OCI-LY1 (cell line): ENCODE results near the gene SHROOM3.

Experiments
- EZH2 ChIP-seq: fragments of 200-600 bp; sonication (generic), shearing (Covaris generic); IDR thresholded peaks from 2 replicates; pipeline ENCODE4 v1.8.0; 2017; ENCODE audit warnings: borderline replicate concordance, mixed run types, mild to moderate bottlenecking, antibody characterized with exemption, low read length, moderate library complexity, mixed read lengths
- TF ChIP-seq, protein P1 (sequence below): fragments of 200-600 bp; sonication (generic), shearing (Covaris generic); IDR thresholded peaks from 2 replicates; pipeline ENCODE4 v1.5.1; 2017; ENCODE audit warnings: mild to moderate bottlenecking, antibody characterized with exemption, low read length, moderate library complexity, mixed read lengths

DNA sequence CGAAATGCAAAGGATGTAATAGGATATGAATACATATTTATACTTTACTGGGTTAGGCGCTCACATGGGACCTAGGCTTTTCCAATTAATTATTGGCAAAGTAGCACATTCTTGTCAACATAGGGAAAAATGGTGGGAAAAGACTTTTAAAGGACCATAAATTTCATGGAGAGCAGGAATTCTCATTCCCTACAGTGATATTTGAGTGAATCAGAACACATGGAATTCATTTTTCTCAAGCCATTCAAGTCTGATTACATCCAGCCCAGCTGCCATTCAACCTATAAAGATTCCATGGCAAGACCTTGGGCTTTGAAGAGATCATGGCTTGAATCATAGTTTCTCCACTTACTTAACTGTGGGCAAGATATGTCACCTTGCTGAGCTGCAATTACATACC lies 312.5 kb downstream of the SHROOM3 start:
- TF ChIP-seq, protein P1, sequence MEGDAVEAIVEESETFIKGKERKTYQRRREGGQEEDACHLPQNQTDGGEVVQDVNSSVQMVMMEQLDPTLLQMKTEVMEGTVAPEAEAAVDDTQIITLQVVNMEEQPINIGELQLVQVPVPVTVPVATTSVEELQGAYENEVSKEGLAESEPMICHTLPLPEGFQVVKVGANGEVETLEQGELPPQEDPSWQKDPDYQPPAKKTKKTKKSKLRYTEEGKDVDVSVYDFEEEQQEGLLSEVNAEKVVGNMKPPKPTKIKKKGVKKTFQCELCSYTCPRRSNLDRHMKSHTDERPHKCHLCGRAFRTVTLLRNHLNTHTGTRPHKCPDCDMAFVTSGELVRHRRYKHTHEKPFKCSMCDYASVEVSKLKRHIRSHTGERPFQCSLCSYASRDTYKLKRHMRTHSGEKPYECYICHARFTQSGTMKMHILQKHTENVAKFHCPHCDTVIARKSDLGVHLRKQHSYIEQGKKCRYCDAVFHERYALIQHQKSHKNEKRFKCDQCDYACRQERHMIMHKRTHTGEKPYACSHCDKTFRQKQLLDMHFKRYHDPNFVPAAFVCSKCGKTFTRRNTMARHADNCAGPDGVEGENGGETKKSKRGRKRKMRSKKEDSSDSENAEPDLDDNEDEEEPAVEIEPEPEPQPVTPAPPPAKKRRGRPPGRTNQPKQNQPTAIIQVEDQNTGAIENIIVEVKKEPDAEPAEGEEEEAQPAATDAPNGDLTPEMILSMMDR, result no peak
- no peak for TF ChIP-seq EZH2
